GM19238 (cell line): ENCODE measurements around the gene MST1.

Experiments
- DNase-seq: peaks from one replicate; pipeline ENCODE4 v3.0.0; 2011; ENCODE audit warnings: low spot score; ENCODE audit not compliant: insufficient read length

MST1 gene

DNA sequence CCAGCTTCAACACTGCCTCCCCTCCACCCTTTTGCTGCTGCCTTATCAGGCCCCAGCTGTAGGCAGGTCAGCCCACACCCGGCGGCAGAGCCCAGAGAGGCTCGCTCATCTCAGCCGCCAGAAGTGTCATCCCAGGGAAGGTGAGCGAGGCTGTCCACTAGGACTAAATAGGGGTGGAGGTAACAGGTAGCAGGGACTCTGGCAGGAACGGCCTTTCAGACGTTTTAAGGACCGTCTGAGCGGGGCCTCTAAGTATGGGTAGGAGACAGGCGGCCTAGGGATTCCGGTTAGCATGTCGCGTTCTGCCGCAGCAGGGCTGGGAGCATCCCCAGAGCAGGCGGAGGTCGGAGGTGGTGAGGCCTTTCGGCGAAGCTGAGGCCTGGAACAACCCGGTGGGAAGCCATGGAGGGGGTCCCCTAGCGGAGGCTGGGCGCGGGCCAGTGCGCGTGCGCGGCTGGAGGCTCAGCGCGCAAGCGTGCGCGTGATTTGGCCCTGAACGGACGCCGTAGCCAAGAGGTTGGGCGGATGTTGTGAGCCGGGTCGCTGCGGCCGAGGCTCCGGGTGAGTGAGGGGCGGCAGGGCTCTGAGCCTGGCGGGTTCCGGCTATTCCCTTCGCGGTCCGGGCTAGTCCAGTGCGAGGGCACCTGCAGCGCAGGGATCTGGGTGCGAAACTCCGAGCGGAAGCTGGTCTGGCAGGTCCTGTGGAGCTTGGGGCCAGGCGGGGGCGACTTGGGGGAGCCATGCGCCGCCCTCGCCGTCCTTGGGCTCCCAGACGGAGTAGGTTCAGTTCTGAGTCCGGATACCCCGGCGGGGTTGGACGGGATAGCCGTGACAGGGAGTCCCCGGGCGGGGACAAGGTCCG is at the start of gene MST1, which contains the start of gene RNF123:
MST1 (minus strand) TSS at position 429 of the 862 bp plus-strand sequence. CDS start 783 bp downstream, outside the sequence.
RNF123 (plus strand) TSS at position 512 of the 862 bp plus-strand sequence. CDS start 1,609 bp downstream, outside the sequence.
- peak; percentile 93 for DNase-seq

DNA sequence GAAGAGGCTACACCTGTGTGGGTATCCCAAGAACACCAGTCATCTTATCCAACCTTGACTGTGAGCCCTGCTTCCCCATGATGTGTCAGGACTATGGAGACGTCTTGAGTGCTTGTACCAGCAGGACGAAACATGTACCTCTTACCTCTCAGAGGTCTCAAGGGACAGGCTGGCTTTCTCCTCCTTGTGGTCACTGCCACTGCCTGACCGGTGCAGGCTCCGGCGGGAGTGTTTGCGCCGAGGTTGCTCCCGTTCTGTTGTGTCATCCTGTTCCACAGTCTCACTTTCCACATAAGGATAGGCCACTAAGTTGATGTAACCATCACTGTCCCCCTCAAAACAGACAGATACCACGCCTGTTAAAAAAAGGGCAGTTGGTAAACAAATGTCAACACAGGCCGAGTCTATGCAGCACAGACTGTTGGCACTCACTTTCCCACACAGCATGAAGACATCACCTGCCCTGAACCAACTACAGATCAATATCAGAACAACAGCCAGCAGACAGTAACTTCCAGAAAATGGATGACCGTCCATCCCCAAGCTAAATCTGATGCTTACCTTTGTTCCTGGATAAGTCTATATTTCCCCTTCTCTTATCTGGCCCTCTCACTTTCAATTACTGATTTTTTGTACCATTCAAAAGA is 48.9 kb upstream of the MST1 start:
- no peak for DNase-seq

DNA sequence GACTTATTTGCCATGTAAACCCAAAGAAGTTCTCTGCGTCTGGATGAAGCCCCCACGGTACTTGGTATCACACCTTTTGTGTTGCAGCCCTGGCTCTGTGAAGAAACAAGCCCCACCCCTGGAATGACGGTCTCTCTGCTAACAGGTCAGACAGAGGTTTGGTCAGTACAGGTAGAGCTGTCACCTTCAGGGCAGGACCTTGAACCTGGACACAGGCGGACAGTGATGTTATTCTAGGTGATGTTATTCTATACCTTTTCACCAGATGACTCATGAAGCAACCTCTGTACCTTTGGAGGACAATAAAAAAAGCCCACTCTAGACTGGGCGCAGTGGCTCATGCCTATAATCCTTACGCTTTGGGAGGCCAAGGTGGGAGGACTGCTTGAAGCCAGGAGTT is 45.5 kb upstream of the MST1 start:
- no peak for DNase-seq

DNA sequence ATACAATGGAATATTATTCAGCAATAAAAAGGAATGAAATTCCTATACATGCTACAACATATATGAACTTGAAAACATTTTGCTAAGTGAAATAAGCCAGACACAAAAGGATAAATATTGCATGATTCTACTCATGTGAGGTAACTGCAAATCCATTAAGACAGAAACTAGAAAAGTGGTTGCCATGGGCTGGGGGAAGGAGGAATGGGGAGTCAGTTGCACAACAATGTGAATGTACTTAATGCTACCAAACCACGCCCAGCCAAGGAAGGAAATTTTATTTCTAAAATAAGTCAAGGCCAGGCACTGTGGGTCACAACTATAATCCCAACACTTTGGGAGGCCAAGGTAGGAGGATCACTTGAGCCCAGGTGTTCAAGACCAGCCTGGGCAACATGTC is 44.3 kb upstream of the MST1 start:
- DNase-seq: no peak

DNA sequence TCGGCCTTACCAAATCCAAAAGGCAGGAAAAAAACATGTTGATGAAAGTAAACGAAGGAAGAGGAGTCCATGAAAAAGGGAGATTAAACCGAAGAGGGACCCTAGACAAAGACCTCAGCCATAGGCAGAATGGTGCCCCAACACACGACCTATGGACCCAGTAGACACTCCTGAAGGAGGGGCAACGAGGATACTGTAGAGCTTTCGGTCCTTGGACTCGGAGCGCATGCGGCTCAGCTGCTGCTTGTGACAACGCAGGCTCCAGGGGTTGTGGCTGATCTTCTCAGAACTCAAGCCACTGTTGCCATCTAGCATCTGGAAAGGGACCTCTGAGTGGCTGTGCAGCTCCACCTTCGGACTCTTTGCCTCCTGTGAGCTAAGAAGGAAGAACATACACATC is 43.3 kb upstream of the MST1 start:
- DNase-seq: no peak

DNA sequence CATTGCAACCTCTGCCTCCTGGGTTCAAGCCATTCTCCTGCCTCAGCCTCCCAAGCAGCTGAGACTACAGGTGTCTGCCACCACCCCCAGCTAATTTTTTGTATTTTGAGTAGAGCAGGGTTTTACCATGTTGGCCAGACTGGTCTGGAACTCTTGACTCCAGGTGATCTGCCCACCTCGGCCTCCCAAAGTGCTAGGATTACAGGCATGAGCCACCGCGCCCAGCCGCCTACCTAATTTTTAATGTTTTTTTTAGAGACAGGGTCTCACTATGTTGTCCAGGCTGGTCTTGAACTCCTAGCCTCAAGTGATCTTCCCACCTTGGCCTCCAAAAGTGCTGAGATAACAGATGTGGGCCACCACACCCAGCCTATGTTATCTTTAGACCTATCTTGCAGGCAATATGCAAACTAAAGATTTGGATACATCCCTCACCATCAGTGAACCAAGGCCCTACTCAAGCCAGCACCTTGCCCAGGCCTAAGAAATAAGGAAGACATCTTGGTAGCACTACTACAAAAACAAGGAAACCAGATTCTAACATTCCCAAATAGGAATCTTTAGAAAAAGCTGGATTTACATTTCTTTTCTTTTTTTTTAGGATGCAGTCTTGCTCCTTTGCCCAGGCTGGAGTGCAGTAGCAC is 40.8 kb upstream of the MST1 start:
- DNase-seq: no peak

DNA sequence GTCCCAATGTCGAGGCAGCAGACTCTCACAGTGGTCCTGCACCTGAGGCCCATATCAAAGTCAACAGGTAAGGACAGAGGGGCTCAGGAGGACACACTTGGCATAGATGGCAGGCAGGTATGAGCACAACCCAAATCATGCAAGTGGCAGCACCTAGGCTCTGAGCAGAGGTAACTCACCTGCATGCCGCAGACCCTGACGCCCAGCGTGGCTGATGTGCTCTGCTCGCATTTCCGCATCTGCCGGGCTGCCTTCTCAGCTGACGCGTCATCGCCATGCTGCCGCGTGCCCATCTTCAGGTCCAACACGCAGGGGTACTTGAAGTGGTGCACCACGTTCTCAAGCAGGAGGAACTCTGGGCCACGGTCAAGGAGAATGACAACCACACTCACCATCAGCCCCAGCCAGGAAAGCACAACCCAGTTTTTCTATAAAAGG is 38.7 kb upstream of the MST1 start:
- DNase-seq: no peak

DNA sequence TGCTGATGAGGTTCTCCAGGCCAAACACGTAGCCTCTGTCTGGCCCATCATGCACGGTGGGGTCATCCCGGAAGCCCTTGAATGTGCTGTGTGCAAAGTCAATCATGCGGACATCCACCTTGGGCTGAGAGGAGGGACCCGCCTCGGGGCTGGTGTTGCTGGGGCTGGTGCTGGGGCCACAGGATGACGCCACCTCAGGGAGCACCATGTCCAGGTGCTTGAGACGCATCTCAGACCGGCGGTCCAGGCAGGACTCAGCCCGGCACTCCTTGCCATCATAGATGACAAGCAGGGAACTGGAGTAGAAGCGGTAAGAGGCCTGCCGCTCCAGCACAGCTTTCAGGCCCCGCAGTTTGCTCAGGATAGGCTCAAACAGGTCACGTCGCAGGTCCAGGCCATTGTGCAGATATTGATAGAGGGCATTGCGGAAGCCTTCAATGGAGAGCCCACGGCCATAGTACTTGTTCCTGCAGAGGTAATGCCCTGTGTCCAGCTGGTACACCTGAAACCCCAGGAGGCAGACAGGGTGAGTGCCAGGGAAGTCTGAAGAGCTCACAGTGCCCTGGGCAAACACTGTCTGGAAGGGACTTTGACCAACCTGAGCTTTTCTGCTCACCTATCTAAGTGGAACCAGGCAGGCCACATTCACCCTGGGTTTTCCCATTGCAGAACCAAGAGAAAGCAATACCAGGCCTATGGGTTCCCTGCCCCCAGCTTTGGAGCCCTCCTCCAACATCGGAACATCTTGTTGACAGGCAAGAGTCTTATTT is 38.1 kb upstream of the MST1 start:
- DNase-seq: no peak

DNA sequence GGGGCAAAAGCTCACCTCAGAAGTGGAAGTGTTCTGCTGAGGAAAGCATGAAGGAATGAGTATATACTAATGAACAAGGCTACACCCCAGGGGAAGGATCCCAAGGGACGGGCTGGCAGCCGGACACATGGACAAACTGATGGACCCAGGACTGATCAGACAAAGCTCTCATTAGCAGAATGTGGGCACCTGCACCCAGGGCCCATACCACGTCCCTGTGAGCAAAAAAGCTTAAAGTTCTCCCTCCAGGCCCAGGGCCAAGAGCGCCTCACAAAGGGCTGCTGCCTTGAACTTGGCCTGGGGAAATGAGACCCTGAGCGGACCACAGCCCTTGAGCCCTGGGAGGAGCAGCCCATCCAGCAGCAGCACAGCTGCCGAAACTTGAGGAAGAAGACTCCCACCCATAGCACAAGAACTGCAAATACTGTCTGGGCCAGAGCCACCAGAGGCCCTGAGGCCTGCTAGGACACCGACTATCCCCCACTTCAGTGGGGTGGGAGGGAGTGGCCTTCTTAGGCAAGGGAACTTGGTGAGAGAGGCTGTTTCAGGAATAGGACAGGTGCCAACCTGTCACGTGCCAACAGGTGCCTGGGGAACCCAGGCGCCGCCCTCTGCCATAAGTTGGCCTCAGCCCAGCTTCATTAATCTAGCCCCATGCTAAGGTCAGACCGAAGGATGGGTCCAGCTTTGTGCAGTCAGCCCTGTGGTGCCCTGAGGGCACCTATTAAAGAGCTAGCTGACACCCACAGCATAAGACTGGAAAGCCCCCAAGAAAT is 36.8 kb upstream of the MST1 start:
- no peak for DNase-seq

DNA sequence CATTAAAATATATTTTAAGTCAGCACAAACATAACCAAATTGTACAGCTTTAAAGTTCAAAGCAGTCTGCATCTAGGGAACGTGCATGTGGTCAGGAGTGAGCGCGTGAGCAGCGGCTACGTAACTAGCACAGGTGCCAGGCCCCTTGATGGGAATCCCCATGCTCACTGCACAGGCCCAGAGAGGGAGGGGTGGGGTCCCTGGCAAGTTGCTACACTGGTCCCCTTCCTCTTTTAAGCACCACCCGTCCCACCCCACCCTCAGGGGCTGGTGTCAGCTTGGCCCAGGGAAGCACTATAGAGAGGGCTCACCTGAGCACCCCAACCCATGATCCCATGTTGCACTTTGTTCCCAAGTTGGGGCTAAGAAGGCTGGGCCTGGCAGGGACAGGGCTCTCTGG is 35.3 kb upstream of the MST1 start:
- no peak for DNase-seq

DNA sequence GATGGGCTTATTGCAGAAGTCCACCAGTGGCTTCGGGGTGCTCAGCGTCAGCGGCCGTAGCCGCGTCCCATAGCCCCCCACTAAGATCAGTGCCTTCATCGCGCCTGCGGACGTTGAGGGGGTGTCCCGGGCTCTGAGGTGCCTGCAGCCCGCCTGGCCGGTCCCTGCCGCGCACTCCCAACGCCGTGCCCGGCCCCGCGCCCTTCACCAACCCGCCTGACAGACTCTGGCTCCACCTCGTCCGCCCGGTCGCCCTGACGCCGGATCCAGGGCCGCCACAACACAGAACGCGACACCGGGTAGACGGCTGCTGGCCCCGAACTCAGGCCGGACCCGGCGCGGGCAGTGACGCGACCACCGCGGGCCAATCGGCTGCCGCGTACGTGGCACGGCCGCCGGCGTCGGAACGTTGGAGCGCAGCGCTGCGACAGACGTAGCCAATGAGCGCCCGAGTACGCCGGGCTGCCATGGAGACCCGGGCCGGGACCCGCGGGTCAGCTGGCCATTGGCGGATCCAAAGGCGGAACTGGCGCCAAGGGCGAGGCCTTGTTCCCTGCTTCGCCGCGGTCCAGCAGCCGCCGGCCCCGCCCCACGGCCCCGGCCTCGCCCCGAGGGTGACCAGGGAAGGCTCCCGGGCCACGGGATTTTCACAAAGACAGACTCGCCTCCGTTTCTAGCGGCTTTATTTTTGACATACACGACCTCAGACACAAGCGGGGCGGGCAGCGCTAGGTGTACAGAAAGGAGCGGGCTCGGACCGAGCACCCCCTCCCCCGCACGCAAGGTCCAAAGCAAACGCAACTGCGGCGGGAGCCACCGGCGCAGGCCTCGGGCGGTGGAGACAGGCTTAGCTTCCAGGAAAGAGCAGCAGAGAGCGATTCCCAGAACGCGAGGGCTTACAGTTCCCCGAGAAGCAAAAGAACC is 34.6 kb upstream of the MST1 start, which contains the start of gene GMPPB:
GMPPB (minus strand) TSS at position 324 of the 924 bp plus-strand sequence; CDS start at position 99, 225 bp downstream.
- peak; percentile 98 for DNase-seq

DNA sequence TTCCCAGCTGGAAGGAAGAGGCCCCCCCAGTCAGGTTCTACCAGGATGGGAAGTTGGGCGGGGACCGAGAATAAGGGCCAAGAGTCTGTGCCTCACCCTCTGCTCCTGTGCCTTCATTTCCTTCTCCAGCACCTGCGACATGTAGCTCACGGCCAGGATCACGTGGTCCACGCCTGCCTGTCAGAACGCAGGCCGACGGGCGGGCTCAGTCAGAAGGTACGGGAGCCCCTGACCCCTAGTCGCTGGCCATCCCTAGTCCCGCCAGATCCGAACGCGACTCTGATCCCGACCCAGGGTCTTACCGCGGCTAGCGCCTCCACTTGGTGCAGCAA is 34.0 kb upstream of the MST1 start:
- peak; percentile 46 for DNase-seq

DNA sequence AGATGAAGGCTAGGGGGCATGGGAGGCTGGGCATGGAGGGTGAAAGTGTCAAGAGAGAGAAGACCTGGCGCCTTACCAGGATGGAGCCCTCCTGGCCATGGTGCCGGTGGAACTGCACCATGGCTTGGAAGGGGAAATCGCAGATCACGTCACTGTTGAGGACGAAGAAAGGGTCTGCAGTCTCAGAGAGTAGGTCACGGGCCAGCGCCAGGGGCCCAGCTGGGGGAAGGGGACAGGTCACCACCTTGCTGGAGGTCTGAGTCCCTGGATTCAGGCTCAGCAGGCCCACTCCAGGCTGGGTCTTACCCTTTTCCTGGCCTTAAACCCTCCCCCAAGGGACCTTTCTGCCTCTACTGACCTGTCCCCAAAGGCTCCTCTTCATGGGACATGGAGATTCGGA is 33.6 kb upstream of the MST1 start:
- no peak for DNase-seq

DNA sequence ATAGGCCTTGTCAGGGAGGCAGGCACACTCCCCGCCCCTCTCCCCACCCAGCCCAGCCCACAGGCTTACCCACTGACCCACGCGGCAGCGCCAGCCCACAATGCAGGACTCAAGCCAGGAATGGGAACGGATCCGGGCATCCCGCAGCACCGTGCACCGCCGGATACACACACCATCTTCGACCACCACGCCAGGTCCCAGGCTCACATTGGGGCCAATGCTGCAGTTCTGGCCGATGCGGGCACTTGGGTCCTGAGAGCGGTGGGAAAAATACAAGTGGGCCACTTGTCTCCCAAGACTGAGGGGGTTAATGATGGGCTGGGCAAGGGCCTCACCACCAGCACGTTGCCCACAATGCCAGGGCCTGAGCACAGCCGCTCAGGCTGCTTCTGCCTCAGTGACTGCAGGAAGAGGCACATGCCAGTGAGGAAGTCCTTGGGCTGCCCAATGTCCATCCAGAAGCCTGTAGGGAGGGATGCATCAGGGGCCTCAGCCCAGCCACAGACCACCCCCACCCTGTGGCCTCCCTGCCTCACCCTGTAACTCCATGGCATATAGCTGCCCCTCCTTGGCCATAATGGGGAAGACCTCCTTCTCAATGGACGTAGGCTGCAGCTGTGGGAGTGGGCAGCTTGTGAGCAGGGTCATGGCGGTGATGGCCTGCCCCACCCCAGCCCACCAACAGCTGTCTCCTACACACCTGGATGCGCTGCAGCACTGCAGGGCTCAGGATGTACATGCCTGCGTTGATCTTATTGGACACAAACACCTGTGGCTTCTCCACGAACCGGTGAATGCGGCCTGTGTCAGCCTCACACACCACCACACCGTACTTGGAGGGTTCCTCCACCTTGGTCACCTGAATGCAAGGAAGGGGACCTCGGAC is 32.9 kb upstream of the MST1 start:
- no peak for DNase-seq

DNA sequence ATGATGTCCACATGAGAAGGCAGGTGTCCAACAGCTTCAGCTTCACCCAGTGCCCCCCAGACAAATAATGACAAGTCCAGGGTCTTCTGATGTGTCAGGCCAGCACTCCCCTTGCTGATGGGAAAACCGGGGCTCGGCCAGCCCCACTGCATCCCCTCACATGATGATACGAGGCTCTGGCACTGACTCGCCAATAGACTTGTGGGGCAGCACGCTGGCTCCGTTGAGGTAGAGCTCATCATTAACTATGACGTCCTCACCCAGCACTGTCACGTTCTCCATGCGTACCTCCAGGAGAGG is 32.3 kb upstream of the MST1 start:
- DNase-seq: no peak

DNA sequence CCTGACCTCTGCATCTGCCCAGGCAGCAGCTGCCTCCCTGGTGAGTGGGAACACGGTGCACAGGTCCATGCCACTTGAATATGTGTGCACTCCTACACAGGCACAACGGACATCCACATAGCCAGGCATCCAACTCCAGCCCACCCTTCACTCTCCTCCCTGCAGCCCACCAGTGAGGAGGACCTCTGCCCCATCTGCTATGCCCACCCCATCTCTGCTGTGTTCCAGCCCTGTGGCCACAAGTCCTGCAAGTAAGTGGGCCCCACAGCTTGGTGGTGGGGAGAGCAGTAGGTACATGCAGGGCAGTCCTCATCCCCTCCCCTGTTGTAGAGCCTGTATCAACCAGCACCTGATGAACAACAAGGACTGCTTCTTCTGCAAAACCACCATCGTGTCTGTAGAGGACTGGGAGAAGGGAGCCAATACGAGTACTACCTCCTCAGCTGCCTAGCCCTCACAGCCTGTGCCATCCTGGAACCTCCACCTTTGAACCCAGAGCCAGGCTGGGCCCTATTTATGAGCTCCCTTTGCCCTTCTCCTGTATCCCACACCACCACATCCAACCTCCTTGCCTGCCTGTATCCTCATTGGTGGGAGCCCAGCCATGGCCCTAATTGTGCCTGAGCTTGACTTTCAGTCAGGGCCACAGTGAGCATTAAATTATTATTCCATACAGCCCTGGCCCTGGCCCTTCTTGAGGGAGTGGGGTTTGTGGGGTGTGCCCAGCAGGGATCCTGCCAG is 31.8 kb upstream of the MST1 start:
- no peak for DNase-seq

DNA sequence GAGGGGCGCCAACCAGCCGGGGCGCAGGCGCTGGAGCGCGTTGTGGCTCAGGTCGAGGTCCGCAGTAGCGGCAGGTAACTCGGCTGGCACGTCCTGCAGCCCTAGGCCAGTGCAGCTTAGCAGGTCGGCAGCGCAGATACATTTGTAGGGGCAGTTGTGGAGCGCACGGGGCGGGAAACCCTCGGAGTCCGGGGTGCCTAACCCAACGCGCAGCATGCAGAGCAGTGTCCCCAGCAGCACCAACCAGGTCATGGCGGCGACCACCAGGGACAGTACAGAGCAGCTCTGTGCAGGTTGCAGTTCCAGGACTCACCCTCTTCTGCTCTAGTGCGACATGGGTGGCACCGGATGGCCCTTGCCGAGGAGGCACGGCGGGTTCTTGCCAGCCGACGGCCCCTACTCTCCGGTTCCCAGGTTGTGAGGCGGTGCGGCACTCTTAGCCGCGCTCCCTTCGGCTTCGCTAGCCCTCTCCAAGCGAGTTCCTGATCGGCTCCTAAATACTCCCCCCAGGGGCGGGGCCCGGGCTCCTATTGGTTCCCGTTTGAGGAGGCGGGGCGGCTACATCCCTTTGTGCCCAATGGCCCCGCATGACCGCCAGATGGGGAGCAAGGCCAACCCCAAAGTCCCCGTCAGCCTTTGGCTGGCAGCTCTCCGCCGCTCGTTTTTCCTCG is 30.1 kb upstream of the MST1 start, which contains the start of gene AMIGO3:
AMIGO3 (minus strand) TSS at position 471 of the 671 bp plus-strand sequence; CDS start at position 252, 219 bp downstream.
- DNase-seq: peak; percentile 96
